Measurements from ENCODE around the gene GAS2. TPM values are rescaled to one million over a fixed set of nuclear protein-coding genes. Genes with fewer than 3 reads are reported as not detected.

GAS2 gene
- total and polyA plus RNA-seq, 4 donors, result 0.18 to 2.1 (median 1.1) TPM

DNA sequence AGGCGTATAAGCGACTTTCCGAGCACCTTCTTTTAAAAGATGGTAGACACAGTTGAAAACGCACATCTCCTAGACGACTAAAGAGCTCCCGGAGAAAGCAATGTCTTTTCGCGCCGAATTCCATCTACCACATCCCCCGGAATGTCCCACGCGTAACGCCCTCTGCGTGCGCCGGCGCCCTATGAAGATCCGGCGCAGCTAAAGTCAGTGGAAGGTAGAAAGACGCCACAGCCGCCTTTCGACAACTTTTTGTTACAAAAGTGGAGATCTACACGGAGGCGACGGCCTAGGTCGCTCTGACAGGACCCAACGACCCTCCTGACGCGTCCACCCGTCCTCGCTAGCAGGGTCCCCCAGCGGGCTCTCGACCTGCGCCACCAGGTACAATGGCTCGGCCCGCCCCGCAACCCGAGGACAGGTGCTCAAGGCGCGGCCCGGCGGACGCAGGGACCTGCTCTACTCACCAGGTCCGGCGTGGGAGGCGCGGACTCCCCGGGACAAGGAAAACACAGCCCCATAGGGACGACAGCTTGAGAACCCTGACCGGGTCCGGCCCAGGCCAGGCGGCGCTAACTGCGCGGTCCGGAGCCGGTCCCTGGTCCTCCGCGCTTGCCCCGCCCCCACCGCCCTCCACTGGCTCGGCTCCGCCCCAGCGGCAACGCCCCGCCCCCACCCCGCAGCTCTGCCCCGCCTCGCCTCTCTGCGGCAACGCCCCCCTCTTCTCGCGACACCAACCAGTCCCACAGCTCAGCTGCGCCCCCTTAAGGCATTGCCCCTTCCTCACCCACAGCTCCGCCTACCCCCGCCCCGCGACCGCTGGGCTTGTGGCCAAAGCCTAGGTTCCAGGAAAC is 163.0 kb downstream of the GAS2 start, which contains the start of gene SVIP:
TSS of gene SVIP (minus strand) at position 571 of the 851 bp plus-strand sequence. CDS start at position 518, 53 bp downstream.
- Histone ChIP-seq H3K27ac (ENCODE audit: low read depth in 1 of 2, low read length in 2 of 2) (peak within 1 kb of the TSS in 1 of 2 donors; percentile 49), H3K9me3 (ENCODE audit: control insufficient read depth, low read length) (no peaks in the 10 kb centered on the region), H3K4me3 (ENCODE audit: low read length in 2 of 2) (peak within 1 kb of the TSS; percentile 64 to 73), H3K27me3 (ENCODE audit: control insufficient read depth in 1 of 2, insufficient read depth in 2 of 2, low read length in 1 of 2) (no peaks in the 10 kb centered on the region), H3K36me3 (ENCODE audit: control insufficient read depth in 1 of 2, insufficient read depth in 2 of 2, low read length in 1 of 2) (peaks cover 0 to 5% of the 10 kb centered on the region in 2 donors), H3K4me1 (ENCODE audit: control insufficient read depth in 1 of 2, insufficient read depth in 2 of 2, low read length in 2 of 2) (peaks cover 0 to 2% of the 10 kb centered on the region in 2 donors)
- intact Hi-C loops (cut with DNase I), result no loop called here
- WGBS, 2 donors, result 0 to 1% methylated on average over 71 to 79 of the region's 79 CpGs
- DNase-seq, result peak; percentile 95 to 98
- ATAC-seq (ENCODE audit: low FRiP score), result peak; percentile 99

DNA sequence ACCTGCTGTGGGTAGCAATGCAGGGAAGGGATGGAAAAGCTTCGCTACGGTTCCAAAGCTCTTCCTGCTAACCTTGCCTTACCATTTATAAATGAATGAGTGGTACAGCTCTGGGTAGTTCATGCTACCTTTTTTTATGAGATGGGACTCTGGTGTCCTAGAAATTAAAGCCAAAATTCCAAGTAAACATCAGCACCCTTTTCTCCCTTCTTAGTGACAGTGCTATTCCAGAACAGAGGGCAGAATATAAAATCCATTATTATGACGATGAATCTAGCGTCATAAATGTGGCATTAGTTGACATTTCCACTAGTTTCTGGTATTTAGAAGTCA is 163.6 kb downstream of the GAS2 start:
- intact Hi-C loops (cut with DNase I), result no loop called here

DNA sequence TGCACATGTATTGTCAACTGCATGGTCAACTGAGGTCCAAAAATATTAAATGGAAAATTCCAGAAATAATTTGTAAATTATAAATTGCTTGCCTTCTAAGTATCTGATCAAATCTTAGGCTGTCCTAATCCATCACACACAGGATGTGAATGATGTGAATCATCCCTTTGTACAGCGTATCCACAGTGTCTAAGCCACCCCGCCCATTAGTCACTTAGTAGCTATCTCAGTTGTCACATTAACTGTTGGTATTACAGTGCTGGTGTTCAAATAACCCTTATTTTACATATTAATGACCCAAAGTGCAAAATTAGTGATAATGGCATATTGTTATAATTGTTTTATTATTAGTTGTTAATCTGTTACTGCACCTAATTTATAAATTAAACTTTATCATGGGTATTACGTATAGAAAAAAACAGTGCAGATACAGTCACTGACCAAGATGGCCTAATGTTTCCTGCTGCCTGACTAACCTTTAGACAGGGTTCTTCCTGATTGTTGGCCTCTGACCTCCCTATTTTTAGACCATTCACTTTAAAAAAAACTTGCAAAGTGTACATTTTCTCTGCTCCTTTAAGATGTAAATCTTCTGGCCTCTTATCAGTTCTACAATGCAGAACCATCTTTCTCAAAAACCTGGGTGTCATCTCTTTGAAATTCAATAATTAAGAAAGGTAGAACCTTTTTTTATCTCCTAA is 166.1 kb downstream of the GAS2 start:
- no peaks in the 10 kb centered on the region for H3K9me3 ChIP-seq (ENCODE audit: control insufficient read depth, low read length)
- H3K27ac ChIP-seq (ENCODE audit: low read depth in 1 of 2, low read length in 2 of 2), result no peak overlapping the region
- intact Hi-C loops (cut with DNase I), result no loop called here
- H3K36me3 ChIP-seq (ENCODE audit: control insufficient read depth in 1 of 2, insufficient read depth in 2 of 2, low read length in 1 of 2), result no peaks in the 10 kb centered on the region
- ATAC-seq (ENCODE audit: low FRiP score) (no peak), DNase-seq (no peak)
- H3K4me3 ChIP-seq (ENCODE audit: low read length in 2 of 2), result no peak overlapping the region
- 67 to 72% methylated on average over 3 of the region's 3 CpGs for WGBS, 2 donors
- peaks cover 0 to 2% of the 10 kb centered on the region in 2 donors for H3K4me1 ChIP-seq (ENCODE audit: control insufficient read depth in 1 of 2, insufficient read depth in 2 of 2, low read length in 2 of 2)
- H3K27me3 ChIP-seq (ENCODE audit: control insufficient read depth in 1 of 2, insufficient read depth in 2 of 2, low read length in 1 of 2), result no peaks in the 10 kb centered on the region

More for the DNA sequence above, 163.6 kb downstream of the GAS2 start:
- H3K27me3 ChIP-seq (ENCODE audit: control insufficient read depth in 1 of 2, insufficient read depth in 2 of 2, low read length in 1 of 2), result no peaks in the 10 kb centered on the region
- no peak overlapping the region for H3K27ac ChIP-seq (ENCODE audit: low read depth in 1 of 2, low read length in 2 of 2)
- peaks cover 0 to 2% of the 10 kb centered on the region in 2 donors for H3K36me3 ChIP-seq (ENCODE audit: control insufficient read depth in 1 of 2, insufficient read depth in 2 of 2, low read length in 1 of 2)
- WGBS, 2 donors, result 10% methylated on average over 4 of the region's 4 CpGs
- H3K9me3 ChIP-seq (ENCODE audit: control insufficient read depth, low read length), result no peaks in the 10 kb centered on the region
- peaks cover 0 to 2% of the 10 kb centered on the region in 2 donors for H3K4me1 ChIP-seq (ENCODE audit: control insufficient read depth in 1 of 2, insufficient read depth in 2 of 2, low read length in 2 of 2)
- ATAC-seq (ENCODE audit: low FRiP score) (no peak), DNase-seq (no peak)
- H3K4me3 ChIP-seq (ENCODE audit: low read length in 2 of 2), result peak overlapping the region; percentile 9 to 73

DNA sequence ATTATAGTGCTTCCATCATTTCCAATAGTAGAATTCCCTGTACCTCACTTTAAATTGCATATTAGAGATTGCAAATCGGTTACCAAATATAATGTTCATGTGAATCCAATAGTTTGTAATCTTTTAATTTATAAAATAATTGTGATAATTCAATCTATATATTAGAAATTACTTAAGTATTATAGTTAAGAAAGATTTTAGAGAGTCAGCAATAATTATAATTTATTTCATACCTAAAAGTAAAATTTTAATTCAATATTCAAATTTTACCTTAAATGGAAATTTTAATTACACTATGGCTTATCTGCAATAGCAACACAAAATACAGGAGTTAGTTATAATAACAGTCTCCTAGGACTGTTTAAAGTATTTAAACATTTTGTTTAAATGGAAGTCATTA is 180.3 kb downstream of the GAS2 start:
- no peaks in the 10 kb centered on the region for H3K4me1 ChIP-seq (ENCODE audit: control insufficient read depth in 1 of 2, insufficient read depth in 2 of 2, low read length in 2 of 2)
- H3K36me3 ChIP-seq (ENCODE audit: control insufficient read depth in 1 of 2, insufficient read depth in 2 of 2, low read length in 1 of 2), result no peaks in the 10 kb centered on the region
- H3K27me3 ChIP-seq (ENCODE audit: control insufficient read depth in 1 of 2, insufficient read depth in 2 of 2, low read length in 1 of 2), result no peaks in the 10 kb centered on the region
- no peak overlapping the region for H3K27ac ChIP-seq (ENCODE audit: low read depth in 1 of 2, low read length in 2 of 2)
- intact Hi-C loops (cut with DNase I), result no loop called here
- no peak for ATAC-seq (ENCODE audit: low FRiP score)
- no peak overlapping the region for H3K4me3 ChIP-seq (ENCODE audit: low read length in 2 of 2)
- no peak for DNase-seq
- peaks cover 4% of the 10 kb centered on the region for H3K9me3 ChIP-seq (ENCODE audit: control insufficient read depth, low read length)
- 91 to 93% methylated on average over 1 of the region's 1 CpG for WGBS, 2 donors

DNA sequence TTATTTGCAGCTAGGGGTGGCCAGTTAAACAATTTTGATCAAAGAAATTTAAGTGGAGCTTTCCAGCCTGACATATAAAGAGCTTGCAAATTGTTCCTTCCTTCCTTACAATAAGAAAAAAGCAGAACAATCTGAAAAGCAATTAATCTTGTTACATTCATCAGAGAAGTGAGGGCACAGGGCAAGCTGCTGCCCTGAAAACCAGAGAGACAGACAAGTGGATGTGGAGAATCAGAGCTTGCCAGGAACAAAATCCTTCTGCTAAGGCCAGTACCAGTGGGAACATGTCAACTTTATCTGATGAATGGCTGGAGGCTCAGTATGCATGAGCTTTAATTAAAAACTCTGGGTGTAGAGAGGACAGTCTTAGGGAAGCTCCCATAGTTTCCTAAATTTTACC is 185.1 kb downstream of the GAS2 start:
- H3K36me3 ChIP-seq (ENCODE audit: control insufficient read depth in 1 of 2, insufficient read depth in 2 of 2, low read length in 1 of 2), result no peaks in the 10 kb centered on the region
- peaks cover 4% of the 10 kb centered on the region for H3K9me3 ChIP-seq (ENCODE audit: control insufficient read depth, low read length)
- intact Hi-C loops (cut with DNase I), result no loop called here
- no peak overlapping the region for H3K4me3 ChIP-seq (ENCODE audit: low read length in 2 of 2)
- no peak overlapping the region for H3K27ac ChIP-seq (ENCODE audit: low read depth in 1 of 2, low read length in 2 of 2)
- no peaks in the 10 kb centered on the region for H3K4me1 ChIP-seq (ENCODE audit: control insufficient read depth in 1 of 2, insufficient read depth in 2 of 2, low read length in 2 of 2)
- H3K27me3 ChIP-seq (ENCODE audit: control insufficient read depth in 1 of 2, insufficient read depth in 2 of 2, low read length in 1 of 2), result no peaks in the 10 kb centered on the region
- DNase-seq (no peak), ATAC-seq (ENCODE audit: low FRiP score) (no peak)

DNA sequence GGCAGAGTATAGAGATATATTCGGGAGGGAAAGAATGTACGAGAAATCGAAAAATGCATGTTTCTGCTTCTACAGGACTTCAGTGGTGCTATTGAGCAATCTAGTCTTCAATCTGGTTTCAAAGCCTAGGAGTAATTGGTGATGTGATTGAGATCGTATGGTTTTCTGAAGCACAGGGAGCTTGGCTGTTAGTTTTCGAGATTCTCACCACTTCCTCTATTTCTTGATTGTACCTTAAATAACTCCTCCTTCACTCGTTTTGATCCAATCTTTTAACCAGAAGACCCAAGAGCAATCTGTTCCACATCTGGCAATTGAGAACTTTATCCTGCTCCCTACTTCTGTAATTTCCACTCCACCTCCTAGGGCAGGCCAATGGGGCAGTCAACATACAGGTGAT is 193.3 kb downstream of the GAS2 start:
- Histone ChIP-seq H3K27me3 (ENCODE audit: control insufficient read depth in 1 of 2, insufficient read depth in 2 of 2, low read length in 1 of 2) (no peaks in the 10 kb centered on the region), H3K4me3 (ENCODE audit: low read length in 2 of 2) (no peak overlapping the region), H3K4me1 (ENCODE audit: control insufficient read depth in 1 of 2, insufficient read depth in 2 of 2, low read length in 2 of 2) (no peaks in the 10 kb centered on the region), H3K36me3 (ENCODE audit: control insufficient read depth in 1 of 2, insufficient read depth in 2 of 2, low read length in 1 of 2) (no peaks in the 10 kb centered on the region), H3K9me3 (ENCODE audit: control insufficient read depth, low read length) (no peaks in the 10 kb centered on the region), H3K27ac (ENCODE audit: low read depth in 1 of 2, low read length in 2 of 2) (no peak overlapping the region)
- DNase-seq (no peak), ATAC-seq (ENCODE audit: low FRiP score) (no peak)
- WGBS, 2 donors, result 88 to 90% methylated on average over 6 of the region's 6 CpGs
- intact Hi-C loops (cut with DNase I), result no loop called here

DNA sequence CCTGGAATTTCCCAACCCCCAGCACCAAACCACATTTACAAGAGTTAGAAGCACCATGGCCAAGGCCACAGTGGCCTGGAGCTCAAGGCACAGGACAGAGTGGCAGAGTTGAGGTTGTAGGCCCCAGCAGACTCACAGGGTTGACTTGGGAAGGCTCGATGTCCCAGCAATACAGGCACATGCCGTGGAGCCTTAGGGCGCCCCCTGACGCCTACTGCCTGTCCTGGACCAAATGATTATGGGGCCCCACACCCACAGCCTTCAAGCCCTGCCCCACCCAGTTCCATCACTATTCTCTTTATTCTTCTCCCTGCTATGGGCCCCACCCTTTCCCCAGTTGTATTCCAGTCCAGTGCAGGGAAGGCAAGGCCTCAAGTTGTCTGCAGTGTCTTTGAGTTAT is 193.8 kb downstream of the GAS2 start, which contains the start of gene CCDC179:
TSS of gene CCDC179 (minus strand) at position 234 of the 400 bp plus-strand sequence. CDS start at position 181, 53 bp downstream.
- no peaks in the 10 kb centered on the region for H3K36me3 ChIP-seq (ENCODE audit: control insufficient read depth in 1 of 2, insufficient read depth in 2 of 2, low read length in 1 of 2)
- ATAC-seq (ENCODE audit: low FRiP score) (peak; percentile 50), DNase-seq (no peak)
- no peaks in the 10 kb centered on the region for H3K9me3 ChIP-seq (ENCODE audit: control insufficient read depth, low read length)
- no peak within 1 kb of the TSS for H3K4me3 ChIP-seq (ENCODE audit: low read length in 2 of 2)
- H3K4me1 ChIP-seq (ENCODE audit: control insufficient read depth in 1 of 2, insufficient read depth in 2 of 2, low read length in 2 of 2), result no peaks in the 10 kb centered on the region
- 96 to 98% methylated on average over 4 of the region's 4 CpGs for WGBS, 2 donors
- H3K27ac ChIP-seq (ENCODE audit: low read depth in 1 of 2, low read length in 2 of 2), result no peak within 1 kb of the TSS
- H3K27me3 ChIP-seq (ENCODE audit: control insufficient read depth in 1 of 2, insufficient read depth in 2 of 2, low read length in 1 of 2), result no peaks in the 10 kb centered on the region
- intact Hi-C loops (cut with DNase I), result no loop called here
